K562 treated with DMSO at 1 percent for 4 hours (cell line): Measurements from ENCODE around the gene MEN1. TPM values are rescaled to one million over a fixed set of nuclear protein-coding genes. Genes with fewer than 3 reads are reported as not detected.

ENCODE experiments used
- total RNA-seq: library from RNA; unstranded; fragments of 300-600 nt; gene quantifications from 2 replicates; pipeline ENCODE4 v1.2.3, GENCODE V29; 2022; ENCODE audit not compliant: insufficient read depth

MEN1 gene
- total RNA-seq: 40.1 and 42.7 TPM in 2 replicates

GRCh38 chr11:64810271-64810890, at the start of gene MEN1:
Gene MEN1, minus strand, starts transcription at chr11:64810551. Its CDS starts 442 bp downstream, at chr11:64810109.

GRCh38 chr11:64844330-64845128, 34.2 kb upstream of the MEN1 start, which contains the start of gene CDC42BPG:
Gene CDC42BPG, minus strand, starts transcription at chr11:64844653. Its CDS starts 84 bp downstream, at chr11:64844569.

GRCh38 chr11:64803158-64803845, 7.0 kb downstream of the MEN1 start, which contains the start of gene MAP4K2:
Gene MAP4K2, minus strand, starts transcription at chr11:64803214. Its CDS starts 65 bp downstream, at chr11:64803149.

GRCh38 chr11:64778473-64779298, 31.7 kb downstream of the MEN1 start, which contains the start of gene SF1:
Gene SF1, minus strand, starts transcription at chr11:64778542. Its CDS starts 150 bp downstream, at chr11:64778392.

GRCh38 chr11:64759722-64760719, 50.3 kb downstream of the MEN1 start, which contains the start of gene PYGM:
Gene PYGM, minus strand, starts transcription at chr11:64759974. Its CDS starts 76 bp downstream, at chr11:64759898.

Other genes starting within 250 kb of the MEN1 start
- not detected in 2 replicates for gene SLC22A12, start 219.3 kb downstream of the MEN1 start, total RNA-seq
- gene NRXN2, start 87.4 kb downstream of the MEN1 start, total RNA-seq: not detected in 2 replicates
- gene RASGRP2, start 66.4 kb downstream of the MEN1 start, total RNA-seq: 10.1 and 12.5 TPM in 2 replicates
- 5.3 and 9.5 TPM in 2 replicates for gene PYGM, start 50.6 kb downstream of the MEN1 start, total RNA-seq
- 148 and 194 TPM in 2 replicates for gene SF1, start 32.0 kb downstream of the MEN1 start, total RNA-seq
- gene MAP4K2, start 7.3 kb downstream of the MEN1 start, total RNA-seq: 11.2 and 18.1 TPM in 2 replicates
- 5.1 and 15.3 TPM in 2 replicates for gene CDC42BPG, start 34.1 kb upstream of the MEN1 start, total RNA-seq
- gene EHD1, start 68.1 kb upstream of the MEN1 start, total RNA-seq: 46.2 and 57.9 TPM in 2 replicates
- gene ATG2A, start 106.7 kb upstream of the MEN1 start, total RNA-seq: 28.1 and 38.9 TPM in 2 replicates
- 8.5 and 13.9 TPM in 2 replicates for gene PPP2R5B, start 114.1 kb upstream of the MEN1 start, total RNA-seq
- gene GPHA2, start 125.3 kb upstream of the MEN1 start, total RNA-seq: not detected in 2 replicates
- gene MAJIN, start 161.6 kb upstream of the MEN1 start, total RNA-seq: not detected in 2 replicates
- 4.3 and 5.6 TPM in 2 replicates for gene BATF2, start 186.4 kb upstream of the MEN1 start, total RNA-seq
- 166 and 168 TPM in 2 replicates for gene ARL2, start 203.6 kb upstream of the MEN1 start, total RNA-seq
- 33.8 and 37.5 TPM in 2 replicates for gene SNX15, start 216.9 kb upstream of the MEN1 start, total RNA-seq
- 50.3 and 51.3 TPM in 2 replicates for gene SAC3D1, start 230.7 kb upstream of the MEN1 start, total RNA-seq
- gene NAALADL1, start 248.0 kb upstream of the MEN1 start, total RNA-seq: 1.1 TPM in 1 of 2 replicates, not detected in the other